SK-N-SH (cell line): ENCODE data around the gene CLTCL1.

Experiments used
- CHD2 ChIP-seq: fragments of 150-350 bp; IDR thresholded peaks from 2 replicates; pipeline ENCODE4 v1.6.1; 2018; ENCODE audit warnings: low read length; ENCODE audit not compliant: partially characterized antibody
- FOXJ3 ChIP-seq: sonication (generic); formaldehyde crosslinking; IDR thresholded peaks from 2 replicates; pipeline ENCODE4 v1.5.1; 2020; ENCODE audit warnings: mild to moderate bottlenecking, missing genetic modification reagents
- GATA2 ChIP-seq: sonication (generic); formaldehyde crosslinking; IDR thresholded peaks from 2 replicates; pipeline ENCODE4 v1.5.0; 2020; ENCODE audit warnings: mild to moderate bottlenecking, missing genetic modification reagents
- JUND ChIP-seq: IDR thresholded peaks from 2 replicates; pipeline ENCODE4 v1.4.0; 2012
- RXRA ChIP-seq: IDR thresholded peaks from 2 replicates; pipeline ENCODE4 v1.4.0; 2012; ENCODE audit warnings: low read depth, mild to moderate bottlenecking, borderline replicate concordance

DNA sequence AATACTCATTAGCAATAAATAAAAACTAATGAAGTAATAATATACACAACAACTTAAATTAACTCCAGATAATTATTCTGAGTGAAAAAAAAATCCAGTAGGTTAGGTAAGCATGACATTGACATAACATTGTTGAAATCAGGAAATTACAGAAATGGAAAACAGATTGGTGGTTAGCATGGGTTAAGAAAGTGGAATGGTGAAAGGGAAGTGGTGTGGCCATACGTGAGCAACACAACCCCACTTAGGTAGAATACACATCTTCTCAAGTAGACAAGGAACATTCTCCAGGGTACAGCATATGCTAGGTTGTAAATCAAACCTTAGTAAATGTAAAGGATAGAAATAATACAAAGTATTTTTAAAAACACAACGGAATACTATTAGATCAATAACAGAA, 30.2 kb upstream of the CLTCL1 start:
- no peak for TF ChIP-seq JUND
- no peak for TF ChIP-seq FOXJ3 (CRISPR knock-in tag)
- TF ChIP-seq RXRA = no peak
- no peak for TF ChIP-seq GATA2 (CRISPR knock-in tag)
- no peak for TF ChIP-seq CHD2
